HEK293 (cell line): ENCODE results near the gene SGSM2.

Experiments
- CTCF ChIA-PET: fragments of 350-600 bp; formaldehyde crosslinking; extraction: SDS; loops from one replicate; lab custom pipeline; 2021; ENCODE audit warnings: antibody characterized with exemption; lab: Yijun Ruan, JAX
- POLR2A ChIA-PET: fragments of 300-600 bp; formaldehyde crosslinking; extraction: SDS; loops from one replicate; lab custom pipeline; 2020; ENCODE audit warnings: antibody characterized with exemption, inconsistent platforms; lab: Yijun Ruan, JAX
- H3K27ac ChIP-seq: fragments of 200-500 bp; sonication (Bioruptor generic); 2 replicates; pipeline ENCODE4 v1.5.1; 2014; ENCODE audit warnings: low read depth, low read length, control low read depth, inconsistent platforms; ENCODE audit errors: extremely low read depth
- H3K36me3 ChIP-seq, 2 experiments: fragments of 200-500 bp in 1 of 2; sonication (Bioruptor generic) in 1 of 2; 1 replicate in 1 of 2; 2 replicates in 1 of 2; pipeline ENCODE4 v1.5.1; 2014 to 2017; ENCODE audit warnings: inconsistent platforms in 2 of 2, low read length in 2 of 2; ENCODE audit not compliant: control insufficient read depth in 2 of 2, insufficient read depth in 1 of 2
- H3K4me1 ChIP-seq: fragments of 200-500 bp; sonication (Bioruptor generic); 2 replicates; pipeline ENCODE4 v1.5.1; 2014; ENCODE audit warnings: mild to moderate bottlenecking, low read length, inconsistent platforms; ENCODE audit not compliant: control insufficient read depth, insufficient read depth
- H3K4me3 ChIP-seq: 2 replicates; pipeline ENCODE4 v1.5.1; 2011; ENCODE audit warnings: low read depth, mild to moderate bottlenecking, control low read depth, low read length, moderate library complexity
- H3K9me3 ChIP-seq: fragments of 200-500 bp; sonication (Bioruptor generic); 2 replicates; pipeline ENCODE4 v1.5.1; 2014; ENCODE audit warnings: low read depth, low read length, inconsistent platforms; ENCODE audit not compliant: control insufficient read depth, insufficient read depth
- EGR2 ChIP-seq: fragments of 450-650 bp; formaldehyde crosslinking; IDR thresholded peaks from 2 replicates; pipeline ENCODE4 v1.5.1; 2016; ENCODE audit warnings: low read depth, missing biosample characterization, missing genetic modification characterization
- ELK4 ChIP-seq: IDR thresholded peaks from 2 replicates; pipeline ENCODE4 v1.6.1; 2011; ENCODE audit warnings: mild to moderate bottlenecking, low read depth, low read length, borderline replicate concordance
- GLIS2 ChIP-seq: fragments of 450-650 bp; formaldehyde crosslinking; IDR thresholded peaks from 2 replicates; pipeline ENCODE4 v1.5.1; 2016; ENCODE audit warnings: missing biosample characterization, missing genetic modification characterization
- KLF8 ChIP-seq: fragments of 450-650 bp; formaldehyde crosslinking; IDR thresholded peaks from 2 replicates; pipeline ENCODE4 v1.5.1; 2016; ENCODE audit warnings: missing biosample characterization, missing genetic modification characterization
- PRDM1 ChIP-seq: fragments of 450-650 bp; formaldehyde crosslinking; IDR thresholded peaks from 2 replicates; pipeline ENCODE4; 2016; ENCODE audit warnings: missing biosample characterization, missing genetic modification characterization
- SP7 ChIP-seq: fragments of 450-650 bp; formaldehyde crosslinking; IDR thresholded peaks from 2 replicates; pipeline ENCODE4 v1.5.1; 2016; ENCODE audit warnings: missing biosample characterization, missing genetic modification characterization
- YY1 ChIP-seq: fragments of 450-650 bp; formaldehyde crosslinking; IDR thresholded peaks from 2 replicates; pipeline ENCODE4 v1.5.1; 2018; ENCODE audit warnings: missing biosample characterization, missing genetic modification characterization
- YY2 ChIP-seq: fragments of 450-650 bp; formaldehyde crosslinking; IDR thresholded peaks from 2 replicates; pipeline ENCODE4 v1.5.1; 2016; ENCODE audit warnings: missing biosample characterization, missing genetic modification characterization
- ZBTB1 ChIP-seq: fragments of 450-650 bp; formaldehyde crosslinking; IDR thresholded peaks from 2 replicates; pipeline ENCODE4 v1.5.1; 2016; ENCODE audit warnings: missing biosample characterization, missing genetic modification characterization
- ZBTB21 ChIP-seq: fragments of 450-650 bp; formaldehyde crosslinking; IDR thresholded peaks from 2 replicates; pipeline ENCODE4 v1.5.1; 2017; ENCODE audit warnings: missing biosample characterization, missing genetic modification characterization
- ZBTB7A ChIP-seq: fragments of 450-650 bp; formaldehyde crosslinking; IDR thresholded peaks from 2 replicates; pipeline ENCODE4 v1.5.1; 2016; ENCODE audit warnings: low read depth, missing biosample characterization, missing genetic modification characterization
- ZFP41 ChIP-seq: fragments of 450-650 bp; formaldehyde crosslinking; IDR thresholded peaks from 2 replicates; pipeline ENCODE4 v1.5.1; 2016; ENCODE audit warnings: missing biosample characterization, missing genetic modification characterization, borderline replicate concordance
- ZNF132 ChIP-seq: fragments of 450-650 bp; formaldehyde crosslinking; IDR thresholded peaks from 2 replicates; pipeline ENCODE4 v1.5.1; 2017; ENCODE audit warnings: missing biosample characterization, missing genetic modification characterization, borderline replicate concordance
- ZNF133 ChIP-seq: fragments of 450-650 bp; formaldehyde crosslinking; IDR thresholded peaks from 2 replicates; pipeline ENCODE4 v1.5.1; 2016; ENCODE audit warnings: missing biosample characterization, missing genetic modification characterization
- ZNF169 ChIP-seq: fragments of 450-650 bp; formaldehyde crosslinking; IDR thresholded peaks from 2 replicates; pipeline ENCODE4 v1.5.1; 2016; ENCODE audit warnings: missing biosample characterization, missing genetic modification characterization
- ZNF214 ChIP-seq: fragments of 450-650 bp; formaldehyde crosslinking; IDR thresholded peaks from 2 replicates; pipeline ENCODE4 v1.5.1; 2017; ENCODE audit warnings: missing biosample characterization, mild to moderate bottlenecking, missing genetic modification characterization, borderline replicate concordance
- ZNF311 ChIP-seq: fragments of 450-650 bp; formaldehyde crosslinking; IDR thresholded peaks from 2 replicates; pipeline ENCODE4 v1.5.1; 2017; ENCODE audit warnings: missing biosample characterization, missing genetic modification characterization, borderline replicate concordance
- ZNF341 ChIP-seq: fragments of 450-650 bp; formaldehyde crosslinking; IDR thresholded peaks from 2 replicates; pipeline ENCODE4; 2016; ENCODE audit warnings: low read depth, missing biosample characterization, missing genetic modification characterization
- ZNF366 ChIP-seq: fragments of 450-650 bp; formaldehyde crosslinking; conservative IDR thresholded peaks from 2 replicates; pipeline ENCODE4 v1.5.1; 2016; ENCODE audit warnings: missing biosample characterization, missing genetic modification characterization
- ZNF394 ChIP-seq: fragments of 450-650 bp; formaldehyde crosslinking; IDR thresholded peaks from 2 replicates; pipeline ENCODE4 v1.5.1; 2016; ENCODE audit warnings: missing biosample characterization, missing genetic modification characterization, mild to moderate bottlenecking, moderate library complexity, borderline replicate concordance
- ZNF510 ChIP-seq: fragments of 450-650 bp; formaldehyde crosslinking; IDR thresholded peaks from 2 replicates; pipeline ENCODE4 v1.5.1; 2018; ENCODE audit warnings: mild to moderate bottlenecking, missing genetic modification characterization, missing biosample characterization; ENCODE audit not compliant: insufficient replicate concordance
- ZNF621 ChIP-seq: fragments of 450-650 bp; formaldehyde crosslinking; IDR thresholded peaks from 2 replicates; pipeline ENCODE4 v1.5.1; 2017; ENCODE audit warnings: missing biosample characterization, missing genetic modification characterization
- ZNF664 ChIP-seq: fragments of 450-650 bp; formaldehyde crosslinking; IDR thresholded peaks from 2 replicates; pipeline ENCODE4 v1.5.1; 2016; ENCODE audit warnings: missing biosample characterization, missing genetic modification characterization
- ZNF747 ChIP-seq: fragments of 450-650 bp; formaldehyde crosslinking; IDR thresholded peaks from 2 replicates; pipeline ENCODE4 v1.5.1; 2016; ENCODE audit warnings: missing biosample characterization, missing genetic modification characterization
- TF ChIP-seq, protein P1 (sequence below): fragments of 450-650 bp; formaldehyde crosslinking; IDR thresholded peaks from 2 replicates; pipeline ENCODE4 v1.5.1; 2016; ENCODE audit warnings: missing biosample characterization, missing genetic modification characterization
- TF ChIP-seq, protein P2 (sequence below): fragments of 450-650 bp; formaldehyde crosslinking; IDR thresholded peaks from 2 replicates; pipeline ENCODE4 v1.5.1; 2016; ENCODE audit warnings: missing biosample characterization, missing genetic modification characterization, borderline replicate concordance
- TF ChIP-seq, protein P3 (sequence below): fragments of 450-650 bp; formaldehyde crosslinking; IDR thresholded peaks from 2 replicates; pipeline ENCODE4 v1.5.1; 2016; ENCODE audit warnings: missing biosample characterization, missing genetic modification characterization
- TF ChIP-seq, protein P4 (sequence below): fragments of 450-650 bp; formaldehyde crosslinking; IDR thresholded peaks from 2 replicates; pipeline ENCODE4 v1.5.1; 2016; ENCODE audit warnings: missing biosample characterization, missing genetic modification characterization

Gene SGSM2

DNA sequence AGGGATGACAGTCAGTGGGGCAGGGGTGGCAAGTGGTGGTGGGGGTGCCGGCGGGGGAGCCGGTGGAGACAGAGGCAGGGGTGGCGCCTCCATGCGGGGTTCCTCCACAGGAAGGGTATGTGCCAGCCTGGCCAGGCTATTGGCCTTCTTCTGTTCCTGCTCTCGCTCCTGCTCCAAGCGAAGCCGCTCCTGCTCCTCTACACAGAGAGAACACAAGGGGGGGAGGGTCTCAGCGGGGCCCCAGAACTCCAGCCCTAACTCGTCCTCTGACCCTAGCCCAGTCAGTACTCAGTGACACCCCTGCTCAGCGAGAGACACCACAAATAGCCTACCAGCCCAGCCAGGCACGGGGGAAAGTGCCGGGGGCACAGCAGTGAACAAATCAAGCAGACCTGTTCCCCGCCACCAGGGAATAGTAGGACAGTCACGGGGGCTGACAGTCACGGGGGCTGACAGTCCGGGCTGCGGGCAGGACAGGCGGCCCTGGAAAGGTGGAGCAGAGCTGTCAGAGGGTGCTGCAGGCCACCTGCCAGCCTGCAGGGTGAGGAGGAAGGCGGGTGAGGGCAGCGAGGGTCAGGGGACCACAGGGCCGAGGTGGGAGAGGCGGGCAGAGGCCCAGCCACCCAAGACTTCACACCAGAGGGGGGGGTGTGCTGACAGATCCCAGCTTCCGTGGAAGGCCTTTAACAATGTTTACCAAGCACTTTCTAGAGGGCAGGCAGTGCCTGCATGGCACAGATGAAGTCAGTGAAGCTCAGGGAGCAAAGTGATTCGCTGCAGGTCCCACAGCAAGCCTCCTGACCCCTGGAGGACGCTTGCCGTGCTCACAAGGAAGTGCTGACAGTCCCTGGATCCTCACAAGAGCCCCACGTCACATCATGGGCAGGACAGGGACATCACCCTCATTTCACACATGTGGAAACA, 58.2 kb downstream of the SGSM2 start:
- CTCF ChIA-PET = interaction anchor here (0.7 to 1.9 kb wide), 2 partner anchors 21 to 150 kb away, joined by 3 to 7 read pairs; no protein-coding TSS in a partner anchor
- TF ChIP-seq ELK4 (no peak), ZNF214 (no peak), EGR2 (tag by site-specific recombination) (peak; percentile 38), ZNF664 (no peak), ZNF747 (tag by site-specific recombination) (no peak), ZNF510 (no peak), ZNF132 (tag by site-specific recombination) (no peak), GLIS2 (no peak), ZNF341 (peak; percentile 16; the same call in 1 of the 2 replicates), ZNF133 (tag by site-specific recombination) (no peak), ZNF394 (tag by site-specific recombination) (no peak), ZBTB1 (tag by site-specific recombination) (no peak), SP7 (tag by site-specific recombination) (no peak), ZFP41 (tag by site-specific recombination) (no peak), PRDM1 (no peak), ZBTB21 (tag by site-specific recombination) (no peak), ZNF366 (tag by site-specific recombination) (no peak), ZNF169 (tag by site-specific recombination) (no peak), ZNF311 (no peak), KLF8 (tag by site-specific recombination) (no peak), ZBTB7A (peak; percentile 30), YY2 (tag by site-specific recombination) (no peak), YY1 (no peak), ZNF621 (tag by site-specific recombination) (no peak)
- TF ChIP-seq, protein P1, sequence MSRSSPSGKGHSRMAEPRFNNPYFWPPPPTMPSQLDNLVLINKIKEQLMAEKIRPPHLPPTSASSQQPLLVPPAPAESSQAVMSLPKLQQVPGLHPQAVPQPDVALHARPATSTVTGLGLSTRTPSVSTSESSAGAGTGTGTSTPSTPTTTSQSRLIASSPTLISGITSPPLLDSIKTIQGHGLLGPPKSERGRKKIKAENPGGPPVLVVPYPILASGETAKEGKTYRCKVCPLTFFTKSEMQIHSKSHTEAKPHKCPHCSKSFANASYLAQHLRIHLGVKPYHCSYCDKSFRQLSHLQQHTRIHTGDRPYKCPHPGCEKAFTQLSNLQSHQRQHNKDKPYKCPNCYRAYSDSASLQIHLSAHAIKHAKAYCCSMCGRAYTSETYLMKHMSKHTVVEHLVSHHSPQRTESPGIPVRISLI (tag by site-specific recombination) = no peak
- TF ChIP-seq, protein P2, sequence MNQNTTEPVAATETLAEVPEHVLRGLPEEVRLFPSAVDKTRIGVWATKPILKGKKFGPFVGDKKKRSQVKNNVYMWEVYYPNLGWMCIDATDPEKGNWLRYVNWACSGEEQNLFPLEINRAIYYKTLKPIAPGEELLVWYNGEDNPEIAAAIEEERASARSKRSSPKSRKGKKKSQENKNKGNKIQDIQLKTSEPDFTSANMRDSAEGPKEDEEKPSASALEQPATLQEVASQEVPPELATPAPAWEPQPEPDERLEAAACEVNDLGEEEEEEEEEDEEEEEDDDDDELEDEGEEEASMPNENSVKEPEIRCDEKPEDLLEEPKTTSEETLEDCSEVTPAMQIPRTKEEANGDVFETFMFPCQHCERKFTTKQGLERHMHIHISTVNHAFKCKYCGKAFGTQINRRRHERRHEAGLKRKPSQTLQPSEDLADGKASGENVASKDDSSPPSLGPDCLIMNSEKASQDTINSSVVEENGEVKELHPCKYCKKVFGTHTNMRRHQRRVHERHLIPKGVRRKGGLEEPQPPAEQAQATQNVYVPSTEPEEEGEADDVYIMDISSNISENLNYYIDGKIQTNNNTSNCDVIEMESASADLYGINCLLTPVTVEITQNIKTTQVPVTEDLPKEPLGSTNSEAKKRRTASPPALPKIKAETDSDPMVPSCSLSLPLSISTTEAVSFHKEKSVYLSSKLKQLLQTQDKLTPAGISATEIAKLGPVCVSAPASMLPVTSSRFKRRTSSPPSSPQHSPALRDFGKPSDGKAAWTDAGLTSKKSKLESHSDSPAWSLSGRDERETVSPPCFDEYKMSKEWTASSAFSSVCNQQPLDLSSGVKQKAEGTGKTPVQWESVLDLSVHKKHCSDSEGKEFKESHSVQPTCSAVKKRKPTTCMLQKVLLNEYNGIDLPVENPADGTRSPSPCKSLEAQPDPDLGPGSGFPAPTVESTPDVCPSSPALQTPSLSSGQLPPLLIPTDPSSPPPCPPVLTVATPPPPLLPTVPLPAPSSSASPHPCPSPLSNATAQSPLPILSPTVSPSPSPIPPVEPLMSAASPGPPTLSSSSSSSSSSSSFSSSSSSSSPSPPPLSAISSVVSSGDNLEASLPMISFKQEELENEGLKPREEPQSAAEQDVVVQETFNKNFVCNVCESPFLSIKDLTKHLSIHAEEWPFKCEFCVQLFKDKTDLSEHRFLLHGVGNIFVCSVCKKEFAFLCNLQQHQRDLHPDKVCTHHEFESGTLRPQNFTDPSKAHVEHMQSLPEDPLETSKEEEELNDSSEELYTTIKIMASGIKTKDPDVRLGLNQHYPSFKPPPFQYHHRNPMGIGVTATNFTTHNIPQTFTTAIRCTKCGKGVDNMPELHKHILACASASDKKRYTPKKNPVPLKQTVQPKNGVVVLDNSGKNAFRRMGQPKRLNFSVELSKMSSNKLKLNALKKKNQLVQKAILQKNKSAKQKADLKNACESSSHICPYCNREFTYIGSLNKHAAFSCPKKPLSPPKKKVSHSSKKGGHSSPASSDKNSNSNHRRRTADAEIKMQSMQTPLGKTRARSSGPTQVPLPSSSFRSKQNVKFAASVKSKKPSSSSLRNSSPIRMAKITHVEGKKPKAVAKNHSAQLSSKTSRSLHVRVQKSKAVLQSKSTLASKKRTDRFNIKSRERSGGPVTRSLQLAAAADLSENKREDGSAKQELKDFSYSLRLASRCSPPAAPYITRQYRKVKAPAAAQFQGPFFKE = no peak
- TF ChIP-seq, protein P3, sequence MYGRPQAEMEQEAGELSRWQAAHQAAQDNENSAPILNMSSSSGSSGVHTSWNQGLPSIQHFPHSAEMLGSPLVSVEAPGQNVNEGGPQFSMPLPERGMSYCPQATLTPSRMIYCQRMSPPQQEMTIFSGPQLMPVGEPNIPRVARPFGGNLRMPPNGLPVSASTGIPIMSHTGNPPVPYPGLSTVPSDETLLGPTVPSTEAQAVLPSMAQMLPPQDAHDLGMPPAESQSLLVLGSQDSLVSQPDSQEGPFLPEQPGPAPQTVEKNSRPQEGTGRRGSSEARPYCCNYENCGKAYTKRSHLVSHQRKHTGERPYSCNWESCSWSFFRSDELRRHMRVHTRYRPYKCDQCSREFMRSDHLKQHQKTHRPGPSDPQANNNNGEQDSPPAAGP (tag by site-specific recombination) = no peak
- TF ChIP-seq, protein P4, sequence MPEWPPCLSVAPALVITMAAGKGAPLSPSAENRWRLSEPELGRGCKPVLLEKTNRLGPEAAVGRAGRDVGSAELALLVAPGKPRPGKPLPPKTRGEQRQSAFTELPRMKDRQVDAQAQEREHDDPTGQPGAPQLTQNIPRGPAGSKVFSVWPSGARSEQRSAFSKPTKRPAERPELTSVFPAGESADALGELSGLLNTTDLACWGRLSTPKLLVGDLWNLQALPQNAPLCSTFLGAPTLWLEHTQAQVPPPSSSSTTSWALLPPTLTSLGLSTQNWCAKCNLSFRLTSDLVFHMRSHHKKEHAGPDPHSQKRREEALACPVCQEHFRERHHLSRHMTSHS (tag by site-specific recombination) = no peak

More for the DNA sequence above, 58.2 kb downstream of the SGSM2 start:
- H3K9me3 ChIP-seq = no peaks in the 10 kb centered on the region
- no peaks in the 10 kb centered on the region for H3K36me3 ChIP-seq
- H3K27ac ChIP-seq = peak overlapping the region; percentile 60
- peaks cover 45% of the 10 kb centered on the region for H3K4me1 ChIP-seq
- H3K4me3 ChIP-seq = no peak overlapping the region
- POLR2A ChIA-PET = no interaction called here
